Gastrocnemius medialis (tissue), 4 donors: ENCODE measurements around the gene RTP5. TPM values are rescaled to one million over a fixed set of nuclear protein-coding genes. Genes with fewer than 3 reads are reported as not detected.

Experiments
- ATAC-seq, 2 donors: fragments of 150-250 bp; one replicate each; pipeline ENCODE4 v1.9.1; 2016
- DNase-seq, 2 donors: peaks; one replicate each; pipeline ENCODE4 v3.0.0-alpha.2; 2019
- H3K27ac ChIP-seq, 4 donors: fragments of 200-600 bp; sonication (generic); 1 replicate in 1 of 4; 2 replicates in 3 of 4; pipeline ENCODE4 v1.5.1; 2016 to 2018; ENCODE audit warnings: mild to moderate bottlenecking in 2 of 4, moderate library complexity in 1 of 4
- H3K27me3 ChIP-seq, 3 donors: fragments of 200-600 bp; sonication (generic) in 2 of 3; 1 replicate in 1 of 3; 2 replicates in 2 of 3; pipeline versions ENCODE4 v1.5.1 to v1.6.0; 2016 to 2019; ENCODE audit warnings: mild to moderate bottlenecking in 1 of 3, moderate library complexity in 1 of 3
- H3K36me3 ChIP-seq, 2 donors: fragments of 200-600 bp; sonication (generic) in 1 of 2; one replicate each; pipeline ENCODE4 v1.5.1; 2017 to 2018
- H3K4me1 ChIP-seq, 2 donors: fragments of 200-600 bp; sonication (generic) in 1 of 2; one replicate each; pipeline ENCODE4 v1.5.1; 2016 to 2017; ENCODE audit warnings: mild to moderate bottlenecking in 2 of 2
- H3K4me3 ChIP-seq, 4 donors: fragments of 200-600 bp; sonication (generic) in 3 of 4; 1 replicate in 1 of 4; 2 replicates in 3 of 4; pipeline ENCODE4 v1.5.1; 2016 to 2019; ENCODE audit warnings: mild to moderate bottlenecking in 2 of 4
- H3K9me3 ChIP-seq, 3 donors: fragments of 200-600 bp; sonication (generic) in 2 of 3; 1 replicate in 1 of 3; 2 replicates in 2 of 3; pipeline ENCODE4 v1.5.1; 2016 to 2019
- CTCF ChIP-seq, 5 experiments: fragments of 450-650 bp in 3 of 5; fragments of 200-600 bp in 2 of 5; sonication (generic) in 2 of 5; IDR thresholded peaks in 4 of 5; conservative IDR thresholded peaks in 1 of 5; 1 replicate in 4 of 5; 2 replicates in 1 of 5; pipeline ENCODE4 v1.5.1; 2016 to 2019; ENCODE audit warnings: antibody characterized with exemption in 5 of 5, mild to moderate bottlenecking in 3 of 5, moderate library complexity in 3 of 5
- POLR2A ChIP-seq, 2 donors: fragments of 450-650 bp; IDR thresholded peaks; one replicate each; pipeline ENCODE4 v1.6.1; 2017; ENCODE audit warnings: antibody characterized with exemption in 2 of 2, mild to moderate bottlenecking in 2 of 2, moderate library complexity in 2 of 2
- in situ Hi-C, 4 donors: fragments of 200-750 bp; cut with MboI; loops; one replicate each; pipeline versions ENCODE4 v1.15.0 to v1.8.0; 2017; ENCODE audit warnings: low sequenced_read_pairs in 4 of 4
- intact Hi-C: fragments of 100-400 bp; cut with DNase I; formaldehyde crosslinking; loops from one replicate; pipeline ENCODE4 v1.15.1; 2023; ENCODE audit warnings: low total_unique reads
- total RNA-seq, 4 donors: library from RNA; depleted of rRNA; stranded (reverse); fragments of >200 nt; gene quantifications; one replicate each; pipeline versions ENCODE4 v1.1.0 to v1.2.3, GENCODE V29; 2016

The RTP5 gene
- total RNA-seq, 4 donors from 2014 or later = not detected

GRCh38 chr2:241864850-241865213, 4.7 kb upstream of the RTP5 start:
- in situ Hi-C loops = no loop called here
- H3K9me3 ChIP-seq = no peaks in the 10 kb centered on the region
- no peaks in the 10 kb centered on the region for H3K36me3 ChIP-seq
- peaks cover 40 to 52% (median 51%) of the 10 kb centered on the region in 3 donors for H3K27me3 ChIP-seq
- H3K4me3 ChIP-seq = no peak overlapping the region
- H3K27ac ChIP-seq = no peak overlapping the region
- H3K4me1 ChIP-seq = peaks cover 6 to 9% of the 10 kb centered on the region in 2 donors
- no peak for DNase-seq
- TF ChIP-seq POLR2A (IDR thresholded peaks at IDR 0.05) = no peak
- no peak for TF ChIP-seq CTCF (IDR thresholded peaks at IDR 0.05 in 4 of 5, conservative IDR thresholded peaks at IDR 0.05 in 1 of 5)
- ATAC-seq = no peak
- intact Hi-C loops = no loop called here

- intact Hi-C loops (no loop called here), in situ Hi-C loops (no loop called here)
- DNase-seq = no peak
- H3K9me3 ChIP-seq = no peaks in the 10 kb centered on the region
- TF ChIP-seq POLR2A (IDR thresholded peaks at IDR 0.05) = no peak
- no peak for TF ChIP-seq CTCF (IDR thresholded peaks at IDR 0.05 in 4 of 5, conservative IDR thresholded peaks at IDR 0.05 in 1 of 5)
- ATAC-seq = no peak
- H3K4me1 ChIP-seq = peaks cover 0 to 2% of the 10 kb centered on the region in 2 donors
- no peak overlapping the region for H3K27ac ChIP-seq
- no peaks in the 10 kb centered on the region for H3K36me3 ChIP-seq
- no peak overlapping the region for H3K4me3 ChIP-seq
- H3K27me3 ChIP-seq = peaks cover 40 to 52% (median 51%) of the 10 kb centered on the region in 3 donors
Observed at GRCh38 chr2:241865416-241865956, 4.0 kb upstream of the RTP5 start.

- no peak overlapping the region for H3K4me3 ChIP-seq
- ATAC-seq = no peak
- H3K27me3 ChIP-seq = peaks cover 40 to 52% (median 51%) of the 10 kb centered on the region in 3 donors
- intact Hi-C loops = no loop called here
- no peak for TF ChIP-seq POLR2A (IDR thresholded peaks at IDR 0.05)
- no peak for TF ChIP-seq CTCF (IDR thresholded peaks at IDR 0.05 in 4 of 5, conservative IDR thresholded peaks at IDR 0.05 in 1 of 5)
- H3K9me3 ChIP-seq = no peaks in the 10 kb centered on the region
- H3K4me1 ChIP-seq = no peaks in the 10 kb centered on the region
- H3K27ac ChIP-seq = no peak overlapping the region
- in situ Hi-C loops = no loop called here
- DNase-seq = no peak
- H3K36me3 ChIP-seq = no peaks in the 10 kb centered on the region
Observed at GRCh38 chr2:241865957-241866789, 3.4 kb upstream of the RTP5 start.

- in situ Hi-C loops = no loop called here
- no peak overlapping the region for H3K4me3 ChIP-seq
- no peak for TF ChIP-seq CTCF (IDR thresholded peaks at IDR 0.05 in 4 of 5, conservative IDR thresholded peaks at IDR 0.05 in 1 of 5)
- TF ChIP-seq POLR2A (IDR thresholded peaks at IDR 0.05) = no peak
- H3K27ac ChIP-seq = no peak overlapping the region
- DNase-seq (no peak), ATAC-seq (no peak)
- no peaks in the 10 kb centered on the region for H3K9me3 ChIP-seq
- intact Hi-C loops = no loop called here
- no peaks in the 10 kb centered on the region for H3K4me1 ChIP-seq
- peaks cover 37 to 50% (median 49%) of the 10 kb centered on the region in 3 donors for H3K27me3 ChIP-seq
- H3K36me3 ChIP-seq = no peaks in the 10 kb centered on the region
Observed at GRCh38 chr2:241866790-241867645, 2.5 kb upstream of the RTP5 start.
